ENCODE data around the gene MAP2K5. TPM values are rescaled to one million over a fixed set of nuclear protein-coding genes. Genes with fewer than 3 reads are reported as not detected.
A peak's percentile ranks its signal among the peaks of the same experiment; 100 is the strongest.

Gene MAP2K5
- total and polyA plus RNA-seq, 8 donors, result 13.5 to 25.0 (median 20.8) TPM

GRCh38 chr15:67850994-67851571 is 308.6 kb downstream of the MAP2K5 start:
- H3K4me3 ChIP-seq, result no peak overlapping the region
- peak in 1 of 4 donors; percentile 66 for DNase-seq
- intact Hi-C loops (cut with DNase I), result no loop called here
- peak; percentile 83 for ATAC-seq
- no peaks in the 10 kb centered on the region for H3K36me3 ChIP-seq
- H3K4me1 ChIP-seq, result peaks cover 0 to 9% of the 10 kb centered on the region in 2 donors
- no peak for TF ChIP-seq CTCF (IDR thresholded peaks at IDR 0.05)
- no peaks in the 10 kb centered on the region for H3K9me3 ChIP-seq
- peak overlapping the region in 1 of 2 donors; percentile 85 for H3K27ac ChIP-seq
- H3K27me3 ChIP-seq, result no peaks in the 10 kb centered on the region

- ATAC-seq (no peak), DNase-seq (no peak)
- Histone ChIP-seq H3K4me1 (peaks cover 0 to 9% of the 10 kb centered on the region in 2 donors), H3K27me3 (no peaks in the 10 kb centered on the region), H3K4me3 (no peak overlapping the region), H3K9me3 (no peaks in the 10 kb centered on the region), H3K27ac (no peak overlapping the region), H3K36me3 (no peaks in the 10 kb centered on the region)
- no peak for TF ChIP-seq CTCF (IDR thresholded peaks at IDR 0.05)
- intact Hi-C loops (cut with DNase I), result no loop called here
Measured at GRCh38 chr15:67852418-67852817, 309.9 kb downstream of the MAP2K5 start.

GRCh38 chr15:67853454-67853853 is 311.0 kb downstream of the MAP2K5 start:
- intact Hi-C loops (cut with DNase I), result no loop called here
- no peak for ATAC-seq

GRCh38 chr15:67854358-67854757 is 311.9 kb downstream of the MAP2K5 start:
- H3K4me3 ChIP-seq, result no peak overlapping the region
- peaks cover 0 to 9% of the 10 kb centered on the region in 2 donors for H3K4me1 ChIP-seq
- no peak for ATAC-seq
- DNase-seq, result no peak
- H3K9me3 ChIP-seq, result no peaks in the 10 kb centered on the region
- H3K27me3 ChIP-seq, result no peaks in the 10 kb centered on the region
- H3K36me3 ChIP-seq, result no peaks in the 10 kb centered on the region
- no peak overlapping the region for H3K27ac ChIP-seq
- intact Hi-C loops (cut with DNase I), result no loop called here
- TF ChIP-seq CTCF (IDR thresholded peaks at IDR 0.05), result no peak

More at GRCh38 chr15:67853454-67853853, 311.0 kb downstream of the MAP2K5 start:
- no peak overlapping the region for H3K4me3 ChIP-seq
- no peak overlapping the region for H3K27ac ChIP-seq
- no peak for DNase-seq
- no peaks in the 10 kb centered on the region for H3K36me3 ChIP-seq
- peaks cover 0 to 9% of the 10 kb centered on the region in 2 donors for H3K4me1 ChIP-seq
- H3K27me3 ChIP-seq, result no peaks in the 10 kb centered on the region
- TF ChIP-seq CTCF (IDR thresholded peaks at IDR 0.05), result no peak
- H3K9me3 ChIP-seq, result no peaks in the 10 kb centered on the region

GRCh38 chr15:67855842-67856241 is 313.3 kb downstream of the MAP2K5 start:
- ATAC-seq, result no peak
- intact Hi-C loops (cut with DNase I), result no loop called here
- H3K4me3 ChIP-seq, result no peak overlapping the region
- no peak for TF ChIP-seq CTCF (IDR thresholded peaks at IDR 0.05)
- DNase-seq, result no peak
- H3K9me3 ChIP-seq, result no peaks in the 10 kb centered on the region
- H3K4me1 ChIP-seq, result peaks cover 0 to under 1% of the 10 kb centered on the region in 2 donors
- no peak overlapping the region for H3K27ac ChIP-seq
- H3K27me3 ChIP-seq, result no peaks in the 10 kb centered on the region
- H3K36me3 ChIP-seq, result no peaks in the 10 kb centered on the region

Other genes with a start within 250 kb of the MAP2K5 start
- gene C15orf61, start 21.6 kb upstream of the MAP2K5 start, total RNA-seq, result 1 to 10 TPM; 5.8 to 6.9 TPM
- 1 to 10 TPM; 4.0 to 7.8 (median 6.4) TPM for gene C15orf61, start 21.6 kb upstream of the MAP2K5 start, polyA plus RNA-seq (ENCODE audit: insufficient read length in 6 of 6)

All from left lung (tissue), 10 donors.